Thyroid gland (tissue), 4 donors: Measurements from ENCODE around the gene TFAP2C.

Experiments
- POLR2A ChIP-seq, 2 donors: fragments of 450-650 bp; IDR thresholded peaks; one replicate each; pipeline ENCODE4 v1.6.1; 2017; ENCODE audit warnings: antibody characterized with exemption in 2 of 2, mild to moderate bottlenecking in 2 of 2, moderate library complexity in 1 of 2
- TF ChIP-seq, protein P1 (sequence below), 6 experiments: fragments of 200-600 bp in 3 of 6; fragments of 450-650 bp in 3 of 6; sonication (generic) in 3 of 6; IDR thresholded peaks; one replicate each; pipeline ENCODE4 v1.5.1; 2016 to 2019; ENCODE audit warnings: antibody characterized with exemption in 6 of 6, mild to moderate bottlenecking in 2 of 6, inconsistent platforms in 1 of 6, moderate library complexity in 1 of 6

- TF ChIP-seq, protein P1, sequence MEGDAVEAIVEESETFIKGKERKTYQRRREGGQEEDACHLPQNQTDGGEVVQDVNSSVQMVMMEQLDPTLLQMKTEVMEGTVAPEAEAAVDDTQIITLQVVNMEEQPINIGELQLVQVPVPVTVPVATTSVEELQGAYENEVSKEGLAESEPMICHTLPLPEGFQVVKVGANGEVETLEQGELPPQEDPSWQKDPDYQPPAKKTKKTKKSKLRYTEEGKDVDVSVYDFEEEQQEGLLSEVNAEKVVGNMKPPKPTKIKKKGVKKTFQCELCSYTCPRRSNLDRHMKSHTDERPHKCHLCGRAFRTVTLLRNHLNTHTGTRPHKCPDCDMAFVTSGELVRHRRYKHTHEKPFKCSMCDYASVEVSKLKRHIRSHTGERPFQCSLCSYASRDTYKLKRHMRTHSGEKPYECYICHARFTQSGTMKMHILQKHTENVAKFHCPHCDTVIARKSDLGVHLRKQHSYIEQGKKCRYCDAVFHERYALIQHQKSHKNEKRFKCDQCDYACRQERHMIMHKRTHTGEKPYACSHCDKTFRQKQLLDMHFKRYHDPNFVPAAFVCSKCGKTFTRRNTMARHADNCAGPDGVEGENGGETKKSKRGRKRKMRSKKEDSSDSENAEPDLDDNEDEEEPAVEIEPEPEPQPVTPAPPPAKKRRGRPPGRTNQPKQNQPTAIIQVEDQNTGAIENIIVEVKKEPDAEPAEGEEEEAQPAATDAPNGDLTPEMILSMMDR (IDR thresholded peaks at IDR 0.05): no peak
- no peak for TF ChIP-seq POLR2A (IDR thresholded peaks at IDR 0.05)
These were observed 40.1 kb upstream of the TFAP2C start for GRCh38 chr20:56588996-56589395.
